GM12878 (cell line): ENCODE measurements around the gene NUP214. TPM values are rescaled to one million over a fixed set of nuclear protein-coding genes. Genes with fewer than 3 reads are reported as not detected.

Experiments
- ATAC-seq: fragments of 200-7000 bp; cut with Tn5 transposase; 3 replicates; pipeline ENCODE4 v1.9.1; 2020; ENCODE audit warnings: mild to moderate bottlenecking, moderate library complexity
- BruUV-seq: library from RNA; stranded (reverse); fragments of 400-500 nt; replicated peaks from 2 replicates; lab custom pipeline; 2021; lab: Mats Ljungman, UMichigan
- CTCF ChIA-PET: fragments of 300-600 bp; sonication (Branson Sonifier 250); formaldehyde crosslinking; extraction: SDS; loops from one replicate; lab custom pipeline; 2021; ENCODE audit warnings: inconsistent platforms; lab: Yijun Ruan, JAX
- POLR2A ChIA-PET: fragments of 350-600 bp; formaldehyde crosslinking; extraction: SDS; loops from one replicate; lab custom pipeline; 2021; ENCODE audit warnings: inconsistent platforms; lab: Charles Lee
- RAD21 ChIA-PET: fragments of 300-600 bp; sonication (Branson Sonifier 250); formaldehyde crosslinking; loops from one replicate; lab custom pipeline; 2023; ENCODE audit warnings: antibody characterized with exemption; ENCODE audit not compliant: unreplicated experiment; lab: Charles Lee
- SMC1A ChIA-PET: fragments of 300-600 bp; sonication (Branson Sonifier 250); formaldehyde crosslinking; loops from one replicate; lab custom pipeline; 2023; ENCODE audit not compliant: unreplicated experiment, uncharacterized antibody; lab: Charles Lee
- DNase-seq: peaks from one replicate; pipeline ENCODE4 v3.0.0-alpha.2; 2011; ENCODE audit warnings: low read depth, low spot score
- FAIRE-seq: peaks from 3 replicates; lab custom pipeline; 2011; peaks lifted over from hg19 to GRCh38; lab: Jason Lieb, UNC
- H2AFZ ChIP-seq: 2 replicates; pipeline ENCODE4 v1.6.0; 2011; ENCODE audit warnings: low read depth, low read length, control low read depth; ENCODE audit not compliant: control insufficient read depth
- H3K27ac ChIP-seq: 2 replicates; pipeline ENCODE4 v1.5.1; 2011; ENCODE audit warnings: control low read depth; ENCODE audit not compliant: control insufficient read depth, insufficient read depth
- H3K27me3 ChIP-seq, 2 experiments: replicated peaks in 1 of 2; 2 replicates each; pipeline versions ENCODE4 v1.6.0 to v1.6.1; 2011; ENCODE audit warnings: low read length in 1 of 2; ENCODE audit not compliant: control insufficient read depth in 2 of 2, insufficient read depth in 2 of 2
- H3K36me3 ChIP-seq, 2 experiments: 2 replicates each; pipeline ENCODE4 v1.5.1; 2011; ENCODE audit warnings: low read length in 1 of 2; ENCODE audit not compliant: control insufficient read depth in 2 of 2, insufficient read depth in 2 of 2
- H3K4me1 ChIP-seq: 2 replicates; pipeline ENCODE4 v1.6.1; 2011; ENCODE audit warnings: mild to moderate bottlenecking, low read length, moderate library complexity, mixed read lengths; ENCODE audit not compliant: control insufficient read depth, insufficient read depth
- H3K4me2 ChIP-seq: 2 replicates; pipeline ENCODE4 v1.6.0; 2011; ENCODE audit warnings: control low read depth; ENCODE audit not compliant: control insufficient read depth, insufficient read depth
- H3K4me3 ChIP-seq: fragments of 200-600 bp; sonication (generic); 2 replicates; pipeline ENCODE4 v1.5.1; 2016
- H3K79me2 ChIP-seq: 2 replicates; pipeline ENCODE4 v1.6.0; 2011; ENCODE audit warnings: low read length; ENCODE audit not compliant: control insufficient read depth, insufficient read depth
- H3K9ac ChIP-seq: 2 replicates; pipeline ENCODE4 v1.8.0; 2011; ENCODE audit warnings: low read length, control low read depth, mixed read lengths; ENCODE audit not compliant: control insufficient read depth, insufficient read depth
- H3K9me3 ChIP-seq: replicated peaks from 3 replicates; pipeline ENCODE4 v1.5.1; 2011; ENCODE audit warnings: mild to moderate bottlenecking, low read length; ENCODE audit not compliant: control insufficient read depth, insufficient read depth
- H4K20me1 ChIP-seq: 2 replicates; pipeline ENCODE4 v1.6.0; 2011; ENCODE audit not compliant: control insufficient read depth, insufficient read depth
- EED ChIP-seq: sonication (generic); IDR thresholded peaks from 2 replicates; pipeline ENCODE4 v1.6.1; 2016; ENCODE audit warnings: antibody characterized with exemption, low read depth
- KAT2A ChIP-seq: conservative IDR thresholded peaks from 2 replicates; pipeline ENCODE4 v1.6.1; 2011; ENCODE audit warnings: low read depth, low read length; ENCODE audit not compliant: control insufficient read depth
- LARP7 ChIP-seq: fragments of 450-650 bp; IDR thresholded peaks from 2 replicates; pipeline ENCODE4 v1.6.1; 2017; ENCODE audit warnings: mild to moderate bottlenecking
- SPI1 ChIP-seq: IDR thresholded peaks from 2 replicates; pipeline ENCODE4 v1.6.1; 2011; ENCODE audit warnings: low read depth, mild to moderate bottlenecking, low read length, moderate library complexity, borderline replicate concordance; ENCODE audit not compliant: insufficient read depth
- SREBF1 ChIP-seq: IDR thresholded peaks from 2 replicates; pipeline ENCODE4 v1.6.1; 2012; ENCODE audit warnings: mild to moderate bottlenecking, low read length
- TAF1 ChIP-seq: IDR thresholded peaks from 2 replicates; pipeline ENCODE4 v1.6.1; 2011; ENCODE audit warnings: mild to moderate bottlenecking, low read depth, low read length, borderline replicate concordance
- WGBS: methylation state at CpG from one replicate; pipeline ENCODE4 v1.1.6; 2016; ENCODE audit warnings: low lambda C conversion rate; ENCODE audit not compliant: insufficient replicate concordance, insufficient coverage; ENCODE audit errors: missing lambda C conversion rate; 5-methylcytosine and 5-hydroxymethylcytosine counted together
- in situ Hi-C: fragments of 300-500 bp; cut with MboI; formaldehyde crosslinking; loops from 9 replicates; pipeline ENCODE4 v1.14.3; 2018; ENCODE audit warnings: mixed read lengths
- intact Hi-C: fragments of 100-400 bp; cut with micrococcal nuclease; formaldehyde crosslinking; loops from one replicate; pipeline ENCODE4 v1.14.2; 2022; ENCODE audit not compliant: unreplicated experiment
- polyA plus RNA-seq, 11 experiments: library from polyadenylated mRNA; depleted of rRNA in 4 of 11; unstranded in 6 of 11; stranded (reverse) in 5 of 11; fragments of >200 nt; fragmentation: Nextera tagmentation in 4 of 11; fragmentation: Illumina TruSeq in 1 of 11; extraction: Ambion mirVana in 4 of 11; extraction: Trizol in 1 of 11; gene quantifications; 1 replicate in 1 of 11; 2 replicates in 10 of 11; pipeline versions ENCODE4 v1.2.1 to v1.2.3, GENCODE V29; 2011 to 2016; ENCODE audit warnings: inconsistent platforms in 2 of 11, missing spikeins in 2 of 11, low read depth in 1 of 11
- total RNA-seq, 4 experiments: library from RNA; depleted of rRNA in 3 of 4; stranded (reverse); fragments of >200 nt in 3 of 4; fragmentation: Illumina TruSeq in 1 of 4; extraction: Trizol in 1 of 4; gene quantifications; 2 replicates each; pipeline versions ENCODE4 v1.2.1 to v1.2.3, GENCODE V29; 2013 to 2021
- TF ChIP-seq, protein P1 (sequence below): IDR thresholded peaks from 2 replicates; pipeline ENCODE4 v1.6.1; 2012; ENCODE audit warnings: mild to moderate bottlenecking, low read depth, low read length

Gene NUP214
- total and polyA plus RNA-seq, 10 of the 15 experiments (the other 5 are each of a cell fraction or from before 2014, with no cell fraction given) = 11.7 to 53.8 (median 17.6) TPM

DNA sequence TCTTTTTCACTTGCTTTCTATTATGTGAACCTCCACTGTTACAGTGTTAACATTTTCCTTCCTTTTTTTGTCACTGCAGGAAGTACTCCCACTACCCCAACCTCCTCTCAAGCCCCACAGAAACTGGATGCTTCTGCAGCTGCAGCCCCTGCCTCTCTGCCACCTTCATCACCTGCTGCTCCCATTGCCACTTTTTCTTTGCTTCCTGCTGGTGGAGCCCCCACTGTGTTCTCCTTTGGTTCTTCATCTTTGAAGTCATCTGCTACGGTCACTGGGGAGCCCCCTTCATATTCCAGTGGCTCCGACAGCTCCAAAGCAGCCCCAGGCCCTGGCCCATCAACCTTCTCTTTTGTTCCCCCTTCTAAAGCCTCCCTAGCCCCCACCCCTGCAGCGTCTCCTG is 18.8 kb downstream of the NUP214 start:
- CTCF ChIA-PET = interaction anchor here (2.0 kb wide), 1 partner anchor 192 kb away, joined by 8 read pairs; no protein-coding TSS in a partner anchor
- Histone ChIP-seq H3K27me3 (no peaks in the 10 kb centered on the region), H3K27ac (no peak overlapping the region), H2AFZ (no peak overlapping the region), H3K9me3 (no peaks in the 10 kb centered on the region), H3K79me2 (no peaks in the 10 kb centered on the region), H3K4me3 (no peak overlapping the region), H3K4me1 (no peaks in the 10 kb centered on the region), H3K4me2 (no peak overlapping the region), H3K9ac (no peak overlapping the region), H3K36me3 (peaks cover 12 to 24% of the 10 kb centered on the region in 2 experiments), H4K20me1 (no peaks in the 10 kb centered on the region)
- RAD21 ChIA-PET = no interaction called here
- FAIRE-seq (no peak), DNase-seq (no peak), ATAC-seq (no peak)
- intact Hi-C loops = no loop called here
- SMC1A ChIA-PET = interaction anchor here (1.6 kb wide), 1 partner anchor 15 kb away, joined by 3 read pairs; no protein-coding TSS in a partner anchor
- in situ Hi-C loops = no loop called here
- WGBS = 43% methylated on average over 3 of the region's 3 CpGs
- TF ChIP-seq KAT2A = no peak
- TF ChIP-seq SPI1 = no peak
- TF ChIP-seq SREBF1 = no peak
- POLR2A ChIA-PET = interaction anchor here (0.6 kb wide), 1 partner anchor 18 kb away, joined by 3 read pairs; no protein-coding TSS in a partner anchor
- BruUV-seq = no TSS peak

GRCh38 chr9:131145245-131145644 is 19.9 kb downstream of the NUP214 start:
- ChIA-PET RAD21 (no interaction called here), POLR2A (no interaction called here), SMC1A (no interaction called here), CTCF (interaction anchor here (0.6 to 2.0 kb wide), 2 partner anchors 191 to 417 kb away, joined by 3 to 8 read pairs; no protein-coding TSS in a partner anchor)
- ATAC-seq = no peak
- Histone ChIP-seq H2AFZ (no peak overlapping the region), H4K20me1 (no peaks in the 10 kb centered on the region), H3K36me3 (peaks cover 12 to 31% of the 10 kb centered on the region in 2 experiments), H3K4me1 (no peaks in the 10 kb centered on the region), H3K27me3 (no peaks in the 10 kb centered on the region), H3K79me2 (no peaks in the 10 kb centered on the region), H3K4me2 (no peak overlapping the region)
- intact Hi-C loops = no loop called here
- WGBS = 97% methylated on average over 2 of the region's 2 CpGs
- BruUV-seq = no TSS peak
- TF ChIP-seq LARP7 = no peak
- TF ChIP-seq, protein P1, sequence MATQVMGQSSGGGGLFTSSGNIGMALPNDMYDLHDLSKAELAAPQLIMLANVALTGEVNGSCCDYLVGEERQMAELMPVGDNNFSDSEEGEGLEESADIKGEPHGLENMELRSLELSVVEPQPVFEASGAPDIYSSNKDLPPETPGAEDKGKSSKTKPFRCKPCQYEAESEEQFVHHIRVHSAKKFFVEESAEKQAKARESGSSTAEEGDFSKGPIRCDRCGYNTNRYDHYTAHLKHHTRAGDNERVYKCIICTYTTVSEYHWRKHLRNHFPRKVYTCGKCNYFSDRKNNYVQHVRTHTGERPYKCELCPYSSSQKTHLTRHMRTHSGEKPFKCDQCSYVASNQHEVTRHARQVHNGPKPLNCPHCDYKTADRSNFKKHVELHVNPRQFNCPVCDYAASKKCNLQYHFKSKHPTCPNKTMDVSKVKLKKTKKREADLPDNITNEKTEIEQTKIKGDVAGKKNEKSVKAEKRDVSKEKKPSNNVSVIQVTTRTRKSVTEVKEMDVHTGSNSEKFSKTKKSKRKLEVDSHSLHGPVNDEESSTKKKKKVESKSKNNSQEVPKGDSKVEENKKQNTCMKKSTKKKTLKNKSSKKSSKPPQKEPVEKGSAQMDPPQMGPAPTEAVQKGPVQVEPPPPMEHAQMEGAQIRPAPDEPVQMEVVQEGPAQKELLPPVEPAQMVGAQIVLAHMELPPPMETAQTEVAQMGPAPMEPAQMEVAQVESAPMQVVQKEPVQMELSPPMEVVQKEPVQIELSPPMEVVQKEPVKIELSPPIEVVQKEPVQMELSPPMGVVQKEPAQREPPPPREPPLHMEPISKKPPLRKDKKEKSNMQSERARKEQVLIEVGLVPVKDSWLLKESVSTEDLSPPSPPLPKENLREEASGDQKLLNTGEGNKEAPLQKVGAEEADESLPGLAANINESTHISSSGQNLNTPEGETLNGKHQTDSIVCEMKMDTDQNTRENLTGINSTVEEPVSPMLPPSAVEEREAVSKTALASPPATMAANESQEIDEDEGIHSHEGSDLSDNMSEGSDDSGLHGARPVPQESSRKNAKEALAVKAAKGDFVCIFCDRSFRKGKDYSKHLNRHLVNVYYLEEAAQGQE = no peak
- TF ChIP-seq TAF1 = no peak
- TF ChIP-seq EED = no peak
- TF ChIP-seq, all 136 proteins: peak for 0
- Histone ChIP-seq H3K4me3 (no peak overlapping the region), H3K9ac (no peak overlapping the region), H3K9me3 (no peaks in the 10 kb centered on the region), H3K27ac (no peak overlapping the region)
- FAIRE-seq (no peak), DNase-seq (no peak)
- in situ Hi-C loops = no loop called here
